Inflammatory macrophage treated with lipopolysaccharide for 1 hour (primary cell): Measurements from ENCODE around the gene EMILIN3.

ENCODE experiments used
- DNase-seq, 2 donors: peaks; one replicate each; pipeline ENCODE4 v3.0.0-alpha.2; 2020 to 2022

EMILIN3 gene

GRCh38 chr20:41366546-41367392 lies at the start of gene EMILIN3:
TSS of gene EMILIN3 (minus strand) at chr20:41366818. CDS start at chr20:41366634, 184 bp downstream.
- no peak for DNase-seq

- DNase-seq, result no peak
These were observed 48.6 kb upstream of the EMILIN3 start for GRCh38 chr20:41415191-41415590.

- no peak for DNase-seq
These were observed 46.6 kb upstream of the EMILIN3 start for GRCh38 chr20:41413169-41413568.

GRCh38 chr20:41412324-41413120 lies 45.9 kb upstream of the EMILIN3 start:
- no peak for DNase-seq

GRCh38 chr20:41411391-41411847 lies 44.8 kb upstream of the EMILIN3 start:
- DNase-seq, result peak in 1 of 2 donors; percentile 7

GRCh38 chr20:41408986-41409385 lies 42.4 kb upstream of the EMILIN3 start:
- DNase-seq, result no peak

GRCh38 chr20:41408156-41408794 lies 41.7 kb upstream of the EMILIN3 start:
- no peak for DNase-seq

GRCh38 chr20:41407607-41408006 lies 41.0 kb upstream of the EMILIN3 start:
- no peak for DNase-seq

- no peak for DNase-seq
These were observed 40.4 kb upstream of the EMILIN3 start for GRCh38 chr20:41406896-41407444.

- no peak for DNase-seq
These were observed 39.7 kb upstream of the EMILIN3 start for GRCh38 chr20:41406353-41406752.

- no peak for DNase-seq
These were observed 38.8 kb upstream of the EMILIN3 start for GRCh38 chr20:41405436-41405835.

- DNase-seq, result no peak
These were observed 37.0 kb upstream of the EMILIN3 start for GRCh38 chr20:41403604-41404003.

GRCh38 chr20:41398408-41398807 lies 31.8 kb upstream of the EMILIN3 start:
- no peak for DNase-seq

GRCh38 chr20:41395667-41396664 lies 29.3 kb upstream of the EMILIN3 start:
- DNase-seq, result no peak

- DNase-seq, result no peak
These were observed 28.5 kb upstream of the EMILIN3 start for GRCh38 chr20:41394931-41395666.

GRCh38 chr20:41394081-41394480 lies 27.5 kb upstream of the EMILIN3 start:
- DNase-seq, result no peak

- no peak for DNase-seq
These were observed 27.1 kb upstream of the EMILIN3 start for GRCh38 chr20:41393705-41394066.

GRCh38 chr20:41392871-41393704 lies 26.5 kb upstream of the EMILIN3 start:
- no peak for DNase-seq

- no peak for DNase-seq
These were observed 25.7 kb upstream of the EMILIN3 start for GRCh38 chr20:41392295-41392694.

- no peak for DNase-seq
These were observed 25.0 kb upstream of the EMILIN3 start for GRCh38 chr20:41391587-41392001.
